ENCODE data around the gene CDC42BPA.

DNA sequence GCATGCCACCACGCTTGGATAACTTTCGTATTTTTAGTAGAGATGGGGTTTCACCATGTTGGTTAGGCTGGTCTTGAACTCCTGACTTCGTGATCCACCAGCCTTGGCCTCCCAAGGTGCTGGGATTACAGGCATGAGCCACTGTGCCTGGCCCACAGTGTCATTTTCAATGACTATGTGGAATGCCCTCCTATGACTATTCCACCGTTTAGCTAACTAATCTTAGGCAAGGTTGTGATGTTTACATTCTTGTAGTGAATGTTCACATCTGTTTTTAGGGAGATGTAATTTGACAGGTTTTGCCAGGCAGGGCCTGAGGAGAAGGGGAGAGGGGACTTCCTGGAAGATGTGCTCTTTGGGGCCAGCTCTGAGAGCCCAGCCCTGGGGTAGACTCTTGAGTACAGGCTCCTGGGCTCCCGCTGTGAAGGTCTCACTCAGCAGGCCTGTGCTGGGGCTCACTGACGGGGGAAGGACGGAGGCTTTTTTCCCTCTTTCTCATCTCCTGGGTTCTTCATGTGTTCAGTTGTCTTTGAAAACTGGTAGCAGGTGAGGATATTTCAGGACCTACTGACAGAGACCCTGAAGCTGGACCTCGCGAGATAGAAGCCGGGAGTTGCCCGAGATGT, 365.0 kb downstream of the CDC42BPA start:
- TF ChIP-seq POLR2AphosphoS5 (IDR thresholded peaks at IDR 0.05; ENCODE audit: low read depth, low read length): no peak
- TF ChIP-seq TAF1 (IDR thresholded peaks at IDR 0.05; ENCODE audit: borderline replicate concordance, low read depth, low read length): no peak
- TF ChIP-seq POLR2A (IDR thresholded peaks at IDR 0.05; ENCODE audit: low read depth, low read length): no peak

Measured in GM12892 (cell line).